Gastrocnemius medialis (tissue), 4 donors: ENCODE results near the gene ZNF770. TPM values are rescaled to one million over a fixed set of nuclear protein-coding genes. Genes with fewer than 3 reads are reported as not detected.

Source experiments
- ATAC-seq, 2 donors: fragments of 150-250 bp; one replicate each; pipeline ENCODE4 v1.9.1; 2016
- DNase-seq, 2 donors: peaks; one replicate each; pipeline ENCODE4 v3.0.0-alpha.2; 2019
- H3K27ac ChIP-seq, 4 donors: fragments of 200-600 bp; sonication (generic); 1 replicate in 1 of 4; 2 replicates in 3 of 4; pipeline ENCODE4 v1.5.1; 2016 to 2018; ENCODE audit warnings: mild to moderate bottlenecking in 2 of 4, moderate library complexity in 1 of 4
- H3K27me3 ChIP-seq, 3 donors: fragments of 200-600 bp; sonication (generic) in 2 of 3; 1 replicate in 1 of 3; 2 replicates in 2 of 3; pipeline versions ENCODE4 v1.5.1 to v1.6.0; 2016 to 2019; ENCODE audit warnings: mild to moderate bottlenecking in 1 of 3, moderate library complexity in 1 of 3
- H3K36me3 ChIP-seq, 2 donors: fragments of 200-600 bp; sonication (generic) in 1 of 2; one replicate each; pipeline ENCODE4 v1.5.1; 2017 to 2018
- H3K4me1 ChIP-seq, 2 donors: fragments of 200-600 bp; sonication (generic) in 1 of 2; one replicate each; pipeline ENCODE4 v1.5.1; 2016 to 2017; ENCODE audit warnings: mild to moderate bottlenecking in 2 of 2
- H3K4me3 ChIP-seq, 4 donors: fragments of 200-600 bp; sonication (generic) in 3 of 4; 1 replicate in 1 of 4; 2 replicates in 3 of 4; pipeline ENCODE4 v1.5.1; 2016 to 2019; ENCODE audit warnings: mild to moderate bottlenecking in 2 of 4
- H3K9me3 ChIP-seq, 3 donors: fragments of 200-600 bp; sonication (generic) in 2 of 3; 1 replicate in 1 of 3; 2 replicates in 2 of 3; pipeline ENCODE4 v1.5.1; 2016 to 2019
- CTCF ChIP-seq, 5 experiments: fragments of 450-650 bp in 3 of 5; fragments of 200-600 bp in 2 of 5; sonication (generic) in 2 of 5; IDR thresholded peaks in 4 of 5; conservative IDR thresholded peaks in 1 of 5; 1 replicate in 4 of 5; 2 replicates in 1 of 5; pipeline ENCODE4 v1.5.1; 2016 to 2019; ENCODE audit warnings: antibody characterized with exemption in 5 of 5, mild to moderate bottlenecking in 3 of 5, moderate library complexity in 3 of 5
- POLR2A ChIP-seq, 2 donors: fragments of 450-650 bp; IDR thresholded peaks; one replicate each; pipeline ENCODE4 v1.6.1; 2017; ENCODE audit warnings: antibody characterized with exemption in 2 of 2, mild to moderate bottlenecking in 2 of 2, moderate library complexity in 2 of 2
- in situ Hi-C, 4 donors: fragments of 200-750 bp; cut with MboI; loops; one replicate each; pipeline versions ENCODE4 v1.15.0 to v1.8.0; 2017; ENCODE audit warnings: low sequenced_read_pairs in 4 of 4
- intact Hi-C: fragments of 100-400 bp; cut with DNase I; formaldehyde crosslinking; loops from one replicate; pipeline ENCODE4 v1.15.1; 2023; ENCODE audit warnings: low total_unique reads
- total RNA-seq, 4 donors: library from RNA; depleted of rRNA; stranded (reverse); fragments of >200 nt; gene quantifications; one replicate each; pipeline versions ENCODE4 v1.1.0 to v1.2.3, GENCODE V29; 2016

Gene ZNF770
- total RNA-seq, 4 donors from 2014 or later, result 33.2 to 55.2 (median 49.0) TPM

GRCh38 chr15:34986326-34986725 lies 1.8 kb downstream of the ZNF770 start:
- intact Hi-C loops, result loop anchor here (5.0 to 10.0 kb wide), 3 partner anchors 759 to 1592 kb away; partner anchors contain the start of genes EMC4, EMC7 and PGBD4
- H3K36me3 ChIP-seq, result peaks cover 0 to 11% of the 10 kb centered on the region in 2 donors
- in situ Hi-C loops, result loop anchor here in 2 of 4 donors (25.0 kb wide), 3 partner anchors 624 to 774 kb away; partner anchors contain the start of genes EMC4 (in 1 of the 2), KATNBL1 (in 1 of the 2) and LPCAT4 (in 1 of the 2)
- ATAC-seq, result no peak
- H3K4me1 ChIP-seq, result peaks cover 27 to 35% of the 10 kb centered on the region in 2 donors
- TF ChIP-seq CTCF (IDR thresholded peaks at IDR 0.05 in 4 of 5, conservative IDR thresholded peaks at IDR 0.05 in 1 of 5) (no peak), POLR2A (IDR thresholded peaks at IDR 0.05) (no peak)
- no peaks in the 10 kb centered on the region for H3K27me3 ChIP-seq
- peak overlapping the region; percentile 92 to 97 (median 94) for H3K27ac ChIP-seq
- DNase-seq, result no peak
- H3K4me3 ChIP-seq, result peak overlapping the region; percentile 69 to 96 (median 86)
- H3K9me3 ChIP-seq, result no peaks in the 10 kb centered on the region

GRCh38 chr15:34984889-34985630 lies 3.0 kb downstream of the ZNF770 start:
- Histone ChIP-seq H3K9me3 (no peaks in the 10 kb centered on the region), H3K4me1 (peaks cover 27 to 35% of the 10 kb centered on the region in 2 donors), H3K27ac (peak overlapping the region; percentile 92 to 97 (median 94)), H3K27me3 (no peaks in the 10 kb centered on the region), H3K36me3 (peaks cover 0 to 11% of the 10 kb centered on the region in 2 donors), H3K4me3 (peak overlapping the region in 3 of 4 donors; percentile 11 to 69 (median 26))
- DNase-seq, result peak in 1 of 2 donors; percentile 70
- in situ Hi-C loops, result loop anchor here in 2 of 4 donors (25.0 kb wide), 3 partner anchors 623 to 773 kb away; partner anchors contain the start of genes EMC4 (in 1 of the 2), KATNBL1 (in 1 of the 2) and LPCAT4 (in 1 of the 2)
- intact Hi-C loops, result loop anchor here (5.0 to 10.0 kb wide), 3 partner anchors 758 to 1590 kb away; partner anchors contain the start of genes EMC4, EMC7 and PGBD4
- peak; percentile 35 to 48 for ATAC-seq
- TF ChIP-seq CTCF (IDR thresholded peaks at IDR 0.05 in 4 of 5, conservative IDR thresholded peaks at IDR 0.05 in 1 of 5) (no peak), POLR2A (IDR thresholded peaks at IDR 0.05) (no peak)

- H3K4me3 ChIP-seq, result no peak overlapping the region
- no peaks in the 10 kb centered on the region for H3K9me3 ChIP-seq
- intact Hi-C loops, result no loop called here
- no peaks in the 10 kb centered on the region for H3K27me3 ChIP-seq
- no peak for ATAC-seq
- no peaks in the 10 kb centered on the region for H3K4me1 ChIP-seq
- no peaks in the 10 kb centered on the region for H3K36me3 ChIP-seq
- TF ChIP-seq POLR2A (IDR thresholded peaks at IDR 0.05), result no peak
- no peak for TF ChIP-seq CTCF (IDR thresholded peaks at IDR 0.05 in 4 of 5, conservative IDR thresholded peaks at IDR 0.05 in 1 of 5)
- H3K27ac ChIP-seq, result no peak overlapping the region
- DNase-seq, result no peak
- in situ Hi-C loops, result loop anchor here in 2 of 4 donors (25.0 kb wide), 3 partner anchors 614 to 764 kb away; partner anchors contain the start of genes EMC4 (in 1 of the 2), KATNBL1 (in 1 of the 2) and LPCAT4 (in 1 of the 2)
Observed at GRCh38 chr15:34976743-34977142, 11.3 kb downstream of the ZNF770 start.

- ATAC-seq (no peak), DNase-seq (no peak)
- TF ChIP-seq POLR2A (IDR thresholded peaks at IDR 0.05) (no peak), CTCF (IDR thresholded peaks at IDR 0.05 in 4 of 5, conservative IDR thresholded peaks at IDR 0.05 in 1 of 5) (no peak)
- Histone ChIP-seq H3K4me1 (no peaks in the 10 kb centered on the region), H3K27ac (no peak overlapping the region), H3K27me3 (no peaks in the 10 kb centered on the region), H3K4me3 (no peak overlapping the region), H3K36me3 (no peaks in the 10 kb centered on the region), H3K9me3 (no peaks in the 10 kb centered on the region)
- intact Hi-C loops (no loop called here), in situ Hi-C loops (loop anchor here in 2 of 4 donors (25.0 kb wide), 3 partner anchors 614 to 764 kb away; partner anchors contain the start of genes EMC4 (in 1 of the 2), KATNBL1 (in 1 of the 2) and LPCAT4 (in 1 of the 2))
Observed at GRCh38 chr15:34976073-34976472, 12.0 kb downstream of the ZNF770 start.
